ENCODE data around the gene LRRC8D. TPM values are rescaled to one million over a fixed set of nuclear protein-coding genes. Genes with fewer than 3 reads are reported as not detected.

LRRC8D gene
- total and polyA plus RNA-seq, 2 experiments from 2014 or later, result 10.1 to 13.8 TPM

DNA sequence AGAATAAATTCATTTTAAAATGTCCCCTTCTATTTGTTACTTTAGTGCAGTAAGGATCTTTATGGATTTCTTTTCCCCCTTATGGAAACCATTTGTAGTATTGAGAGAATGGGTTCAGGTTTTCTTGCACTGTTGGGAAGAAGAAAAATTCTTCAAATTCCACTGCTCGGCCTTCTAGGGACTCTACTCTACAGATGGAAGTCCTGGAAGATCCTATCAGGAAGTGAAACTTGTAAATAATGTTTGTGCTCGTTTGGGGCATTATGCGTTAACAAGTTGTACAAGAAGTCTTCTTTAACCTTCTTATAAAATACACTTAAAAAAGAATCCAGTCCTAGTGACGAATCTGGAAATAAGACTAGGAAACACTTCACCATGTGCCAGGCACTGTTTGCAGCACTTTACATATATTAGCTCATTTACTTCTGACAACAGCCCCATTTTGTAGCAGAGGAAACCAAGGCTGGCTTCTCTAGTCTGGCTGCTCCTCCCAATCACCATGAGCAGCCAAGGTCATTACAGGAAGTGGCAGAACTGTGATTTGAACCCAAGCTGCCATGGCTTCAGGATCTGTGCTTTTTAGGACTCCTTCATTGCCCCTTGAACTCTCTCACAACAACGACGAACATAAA, 11.8 kb downstream of the LRRC8D start:
- H3K27ac ChIP-seq, result no peak overlapping the region

GRCh38 chr1:89833183-89834082, 12.6 kb downstream of the LRRC8D start:
- H3K4me3 ChIP-seq, result no peak overlapping the region
- TF ChIP-seq CTCF (IDR thresholded peaks at IDR 0.05; ENCODE audit: low read depth, low read length), result no peak
- H3K27me3 ChIP-seq, result no peaks in the 10 kb centered on the region
- no peaks in the 10 kb centered on the region for H3K9me3 ChIP-seq (ENCODE audit: low read depth)
- H3K4me1 ChIP-seq (ENCODE audit: low read depth), result peaks cover 9% of the 10 kb centered on the region
- no peak for DNase-seq (ENCODE audit: low read depth in 1 of 2, low spot score in 1 of 2)
- H3K36me3 ChIP-seq, result no peaks in the 10 kb centered on the region
- H3K27ac ChIP-seq, result no peak overlapping the region

More for the DNA sequence above, 11.8 kb downstream of the LRRC8D start:
- no peak for TF ChIP-seq CTCF (IDR thresholded peaks at IDR 0.05; ENCODE audit: low read depth, low read length)
- Histone ChIP-seq H3K4me1 (ENCODE audit: low read depth) (peaks cover 9% of the 10 kb centered on the region), H3K4me3 (no peak overlapping the region), H3K36me3 (no peaks in the 10 kb centered on the region), H3K27me3 (no peaks in the 10 kb centered on the region), H3K9me3 (ENCODE audit: low read depth) (no peaks in the 10 kb centered on the region)
- no peak for DNase-seq (ENCODE audit: low read depth in 1 of 2, low spot score in 1 of 2)

DNA sequence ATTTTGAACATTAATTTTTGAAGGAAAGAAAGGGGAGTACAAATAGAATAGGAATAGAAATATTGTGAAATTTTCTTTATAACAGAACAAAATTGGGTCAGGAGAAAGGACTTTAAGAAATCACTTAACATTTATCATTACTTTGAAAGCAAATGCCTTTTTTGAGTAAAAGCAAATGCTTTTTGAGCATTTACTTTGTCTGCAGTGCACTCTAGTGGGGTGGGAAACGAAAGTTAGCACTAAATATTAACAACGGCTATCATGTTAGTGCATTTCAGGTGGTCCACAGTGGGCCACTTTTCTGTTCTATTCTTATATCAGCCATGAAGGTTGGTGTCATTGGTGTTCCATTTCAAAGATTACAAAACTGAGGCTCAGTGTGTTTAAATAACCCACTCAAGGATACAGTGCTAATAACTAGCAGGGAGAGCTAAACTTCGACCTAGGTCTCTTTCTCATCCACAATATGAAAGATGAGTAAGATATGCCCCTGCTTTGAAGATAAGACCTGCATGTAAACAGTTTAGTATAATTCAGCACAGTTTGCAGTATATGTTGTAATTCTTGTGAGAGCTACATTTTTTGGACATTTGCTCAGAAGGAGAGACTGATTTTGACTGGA, 13.4 kb downstream of the LRRC8D start:
- Histone ChIP-seq H3K4me1 (ENCODE audit: low read depth) (peaks cover 9% of the 10 kb centered on the region), H3K27ac (no peak overlapping the region)
- DNase-seq (ENCODE audit: low read depth in 1 of 2, low spot score in 1 of 2), result no peak

DNA sequence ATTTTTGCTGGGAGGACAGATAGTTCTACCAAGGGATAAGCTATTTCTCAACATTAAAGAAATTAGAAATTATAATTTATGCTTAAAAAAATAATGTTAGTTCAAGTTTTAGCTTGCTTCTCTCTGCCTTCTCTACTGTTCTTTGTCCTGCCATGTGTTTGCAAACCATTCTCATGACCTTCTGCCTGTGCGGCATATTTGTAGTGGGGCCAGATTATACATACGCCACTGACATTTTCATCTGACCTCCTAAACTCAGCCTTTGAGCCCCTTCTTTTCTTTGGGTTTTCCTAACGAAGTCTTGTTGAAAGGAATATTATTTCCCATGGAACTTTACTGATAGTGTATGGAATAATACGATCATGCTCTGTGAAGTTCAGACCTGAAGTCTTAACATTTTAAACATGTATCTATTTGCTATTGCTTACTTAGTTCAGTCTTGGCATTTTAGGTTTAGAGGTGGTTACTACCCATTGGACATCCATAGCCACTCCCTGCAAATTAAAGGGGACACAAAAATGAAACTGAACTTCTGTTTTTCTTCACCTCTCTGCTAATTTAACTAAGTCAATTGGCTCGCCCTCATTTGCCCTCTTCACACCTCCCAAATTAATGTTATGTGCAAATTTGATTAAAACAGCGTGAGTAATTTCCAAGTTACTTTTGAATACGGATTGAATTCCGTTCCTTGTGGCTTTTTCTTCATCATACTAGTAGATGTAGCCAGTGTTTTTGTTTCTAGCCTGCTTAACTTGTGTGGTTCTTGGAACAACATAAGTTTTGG, 15.6 kb downstream of the LRRC8D start:
- TF ChIP-seq CTCF (IDR thresholded peaks at IDR 0.05; ENCODE audit: low read depth, low read length), result no peak
- Histone ChIP-seq H3K27me3 (no peaks in the 10 kb centered on the region), H3K9me3 (ENCODE audit: low read depth) (no peaks in the 10 kb centered on the region), H3K4me1 (ENCODE audit: low read depth) (peaks cover 9% of the 10 kb centered on the region), H3K27ac (no peak overlapping the region), H3K4me3 (no peak overlapping the region), H3K36me3 (no peaks in the 10 kb centered on the region)
- no peak for DNase-seq (ENCODE audit: low read depth in 1 of 2, low spot score in 1 of 2)

More for the DNA sequence above, 13.4 kb downstream of the LRRC8D start:
- Histone ChIP-seq H3K27me3 (no peaks in the 10 kb centered on the region), H3K4me3 (no peak overlapping the region), H3K36me3 (no peaks in the 10 kb centered on the region), H3K9me3 (ENCODE audit: low read depth) (no peaks in the 10 kb centered on the region)
- no peak for TF ChIP-seq CTCF (IDR thresholded peaks at IDR 0.05; ENCODE audit: low read depth, low read length)

GRCh38 chr1:89837036-89837481, 16.2 kb downstream of the LRRC8D start:
- no peak for TF ChIP-seq CTCF (IDR thresholded peaks at IDR 0.05; ENCODE audit: low read depth, low read length)
- no peak for DNase-seq (ENCODE audit: low read depth in 1 of 2, low spot score in 1 of 2)
- peaks cover 9% of the 10 kb centered on the region for H3K4me1 ChIP-seq (ENCODE audit: low read depth)
- H3K27ac ChIP-seq, result no peak overlapping the region
- no peak overlapping the region for H3K4me3 ChIP-seq
- H3K9me3 ChIP-seq (ENCODE audit: low read depth), result no peaks in the 10 kb centered on the region
- no peaks in the 10 kb centered on the region for H3K36me3 ChIP-seq
- H3K27me3 ChIP-seq, result no peaks in the 10 kb centered on the region

Measured in cardiac muscle cell (in vitro differentiated cells and primary cell).